NCI-H1417 treated with DMSO at 0.1 percent for 48 hours (cell line): Measurements from ENCODE around the gene YKT6.
A peak's percentile ranks its signal among the peaks of the same experiment; 100 is the strongest.
"Not testable (repeated sequence)": the region's sequence is repeated elsewhere in the genome, so short reads cannot be mapped to it uniquely, and the experiment has no call there.

ENCODE experiments used
- DNase-seq: peaks from one replicate; lab custom pipeline; 2025; lab: John Stamatoyannopoulos, UW

YKT6 gene

DNA sequence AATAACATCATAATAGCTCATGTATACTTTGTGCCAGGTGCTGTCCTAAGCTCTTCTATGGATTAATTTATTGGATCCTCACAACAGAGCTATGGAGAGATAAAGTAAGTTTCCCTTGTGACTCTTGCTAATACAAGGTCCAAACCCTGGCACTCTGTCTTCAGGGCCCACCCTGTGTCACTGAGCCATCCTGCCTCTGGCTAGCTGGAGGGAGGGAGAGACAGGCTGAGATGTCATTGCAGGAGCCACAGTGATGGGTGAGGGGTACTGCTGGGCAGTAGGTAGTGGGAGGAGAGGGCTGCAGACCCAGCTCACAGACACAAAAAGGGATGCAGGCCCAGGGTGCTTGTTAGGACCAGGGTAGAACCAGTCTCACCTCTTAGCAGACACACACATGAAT is 28.4 kb upstream of the YKT6 start:
- no peak for DNase-seq

DNA sequence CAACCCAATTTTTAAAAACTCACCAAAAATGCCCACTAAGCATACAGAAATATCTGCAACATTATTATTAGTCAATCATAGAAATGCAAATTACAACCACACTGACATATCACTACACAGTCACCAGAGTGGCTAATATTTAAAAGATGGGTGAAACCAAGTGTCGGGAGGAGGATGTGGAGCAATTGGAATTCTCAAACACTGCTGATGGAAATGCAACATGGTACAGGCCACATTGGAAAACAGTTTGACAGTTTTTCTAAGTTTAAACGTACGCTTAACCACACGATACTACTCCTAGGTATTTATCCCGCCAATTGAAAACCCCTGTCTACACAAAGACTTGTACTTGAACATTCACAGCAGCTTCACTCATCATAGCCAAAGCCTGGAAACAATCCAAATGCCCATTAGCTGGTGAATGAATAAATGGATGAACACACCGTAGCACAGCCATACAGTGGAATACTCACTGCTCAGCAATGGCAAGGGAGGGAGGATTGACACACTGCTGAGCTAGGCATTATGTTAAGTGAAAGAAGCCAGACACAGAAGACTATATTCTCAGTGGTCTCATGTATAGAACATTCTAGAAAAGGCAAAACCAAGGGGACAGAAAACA is 27.9 kb upstream of the YKT6 start:
- no peak for DNase-seq

- no peak for DNase-seq
These were observed 26.7 kb upstream of the YKT6 start for GRCh38 chr7:44173911-44174693.

GRCh38 chr7:44174694-44174948 is 26.2 kb upstream of the YKT6 start:
- not testable (repeated sequence) for DNase-seq

DNA sequence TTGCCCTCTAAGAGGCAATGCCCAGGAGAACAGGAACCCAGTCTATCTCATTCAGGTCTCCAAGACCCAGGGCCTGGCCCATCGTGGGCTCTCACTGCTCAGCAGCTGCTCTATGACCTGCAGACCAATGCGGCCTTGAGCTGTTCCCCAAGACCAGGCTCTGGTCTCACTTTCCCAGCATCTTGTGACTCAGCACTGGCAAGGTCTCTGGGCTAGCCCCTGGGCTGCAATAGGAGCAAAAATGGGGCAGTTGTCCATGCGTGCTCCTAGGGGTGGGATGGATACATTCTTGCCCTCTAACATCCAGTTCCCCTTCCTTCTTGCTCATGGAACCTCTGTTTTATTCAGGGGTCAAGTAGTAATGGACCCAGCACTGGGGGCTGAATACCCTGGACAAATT is 25.0 kb upstream of the YKT6 start:
- DNase-seq: no peak

GRCh38 chr7:44176486-44176885 is 24.3 kb upstream of the YKT6 start:
- no peak for DNase-seq

GRCh38 chr7:44177570-44178131 is 23.1 kb upstream of the YKT6 start:
- no peak for DNase-seq

- no peak for DNase-seq
These were observed 20.1 kb upstream of the YKT6 start for GRCh38 chr7:44180631-44181030.

DNA sequence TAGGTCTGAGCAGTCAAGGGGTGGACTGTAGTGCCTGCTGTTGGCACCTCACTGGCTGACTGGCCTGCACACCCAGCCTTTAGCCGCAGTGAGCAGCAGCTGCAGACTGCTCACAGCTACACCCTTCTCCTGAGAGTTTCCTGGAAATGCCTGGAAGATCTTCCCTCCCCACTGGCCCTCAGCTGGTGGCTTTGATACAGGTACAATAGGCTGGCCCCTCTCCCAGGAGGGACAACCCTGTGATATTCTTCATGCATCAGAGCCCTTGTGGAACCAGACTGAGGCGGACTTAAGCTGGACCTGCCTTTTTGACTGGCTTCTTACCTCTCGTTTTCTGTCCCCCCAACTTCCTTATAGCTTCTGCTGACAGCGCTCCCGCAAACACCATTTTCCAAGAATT is 18.0 kb upstream of the YKT6 start:
- no peak for DNase-seq

- no peak for DNase-seq
These were observed 17.4 kb upstream of the YKT6 start for GRCh38 chr7:44183386-44183785.

DNA sequence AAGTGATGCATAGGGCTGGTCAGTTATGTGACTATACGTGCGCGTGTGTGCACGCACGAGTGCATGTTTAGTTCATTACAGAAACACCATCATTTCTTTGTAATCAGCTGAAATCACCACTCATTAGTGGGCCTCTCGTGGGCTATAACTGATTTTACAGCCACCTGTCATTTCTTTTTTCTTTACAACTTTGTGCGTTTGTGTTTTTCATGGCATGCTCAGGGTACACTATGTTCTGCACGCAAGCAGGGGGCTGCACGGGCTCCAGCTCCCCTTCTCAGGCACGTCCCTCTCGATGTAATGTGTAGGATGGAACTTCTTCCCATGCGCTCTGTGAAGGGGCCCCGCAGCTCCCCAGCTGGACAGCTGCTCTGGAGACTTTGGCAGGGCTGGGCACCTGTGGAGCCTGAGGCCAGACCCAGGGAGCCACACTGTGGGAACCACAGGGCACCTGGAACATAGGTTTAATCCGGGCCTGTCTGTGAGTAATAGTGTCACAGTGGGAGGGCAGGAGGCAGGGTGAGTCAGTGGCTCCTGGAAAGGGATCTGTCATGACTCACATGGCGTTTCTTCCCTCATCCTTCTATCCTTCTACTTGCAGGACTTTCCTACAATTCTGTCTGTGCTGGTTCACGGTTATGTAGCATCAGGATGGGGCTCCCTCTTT is 16.4 kb upstream of the YKT6 start:
- DNase-seq: peak; percentile 64

DNA sequence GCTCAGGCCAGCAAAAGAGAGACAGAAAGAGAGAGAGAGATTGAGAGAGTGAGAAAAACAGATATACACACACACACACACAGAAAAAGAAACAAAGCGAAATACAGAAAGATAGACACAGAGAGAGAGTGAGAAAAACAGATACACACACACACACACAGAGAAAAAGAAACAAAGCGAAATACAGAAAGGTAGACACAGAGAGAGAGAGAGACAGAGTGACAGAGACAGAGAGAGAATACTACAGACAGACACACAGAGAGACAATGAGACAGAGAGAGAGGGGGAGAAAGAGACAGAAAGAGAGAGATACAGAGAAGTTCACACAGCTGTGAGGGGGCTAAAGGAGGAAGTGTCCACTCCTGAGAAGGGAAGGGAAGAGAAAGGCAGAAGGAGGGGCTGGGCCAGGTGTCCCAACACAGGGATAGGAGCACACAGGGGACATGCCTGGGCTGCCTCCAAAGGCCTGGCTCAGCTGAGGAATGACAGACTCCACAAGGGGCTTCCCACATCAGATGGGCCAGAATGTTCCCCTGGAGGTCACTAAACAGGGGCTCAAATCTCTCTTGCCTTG is 15.8 kb upstream of the YKT6 start:
- DNase-seq: no peak

DNA sequence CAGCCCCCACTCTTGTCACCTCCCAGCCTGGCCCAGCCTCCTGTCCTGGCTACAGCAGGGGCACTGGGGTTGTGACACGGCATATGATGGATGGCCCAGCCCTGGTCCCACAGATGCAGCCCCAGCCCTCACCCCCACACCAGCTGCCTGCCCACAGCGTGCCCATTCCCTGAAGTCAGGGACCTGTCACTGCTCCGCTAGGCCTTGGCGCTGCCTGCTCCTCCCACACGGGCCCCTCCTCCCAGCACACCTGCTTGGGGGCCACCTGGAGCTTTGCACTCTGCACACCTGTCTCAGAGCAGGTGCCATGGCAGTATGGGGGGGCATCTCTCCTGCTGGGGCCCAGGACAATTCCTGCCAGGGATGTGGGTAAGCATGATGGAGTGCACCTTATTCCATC is 15.0 kb upstream of the YKT6 start:
- no peak for DNase-seq

GRCh38 chr7:44186736-44187135 is 14.0 kb upstream of the YKT6 start:
- DNase-seq: no peak

DNA sequence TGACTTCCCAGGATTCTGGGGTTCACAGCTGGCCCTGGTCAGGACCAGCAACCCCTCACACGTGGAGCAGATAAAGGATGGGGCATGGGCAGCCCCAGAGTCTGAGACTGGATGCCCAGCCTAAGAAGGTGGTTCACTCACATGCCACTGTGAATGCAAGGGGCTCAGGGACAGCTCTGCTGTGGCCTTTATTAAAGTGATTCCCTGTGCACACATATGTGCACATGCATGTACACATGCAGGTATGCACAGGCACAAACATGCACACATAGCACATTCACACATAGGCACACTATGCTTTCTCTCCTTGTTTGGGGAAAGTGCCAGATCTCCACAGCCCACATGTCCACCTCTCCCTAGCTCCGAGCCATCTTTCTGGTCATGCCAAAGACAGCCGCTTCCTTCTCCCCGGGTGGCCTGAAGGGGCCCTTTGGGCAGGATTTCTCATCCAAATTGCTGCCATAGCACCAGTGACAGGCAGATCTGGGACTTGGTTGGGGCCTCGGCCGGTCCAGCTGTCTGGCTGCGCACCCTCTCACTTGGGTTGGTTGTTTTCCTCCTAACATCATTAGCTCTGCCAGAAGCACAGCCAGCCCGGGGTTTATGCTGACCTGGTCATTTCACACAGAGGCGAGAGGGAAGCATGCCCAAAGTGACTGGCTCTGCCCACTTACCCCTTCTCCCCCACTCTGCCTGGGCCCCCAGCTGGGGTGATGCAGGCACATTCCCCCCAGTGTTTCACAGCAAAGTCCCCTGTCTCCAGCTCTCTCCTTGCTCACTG is 13.0 kb upstream of the YKT6 start:
- DNase-seq: no peak

GRCh38 chr7:44188480-44189225 is 12.1 kb upstream of the YKT6 start:
- DNase-seq: no peak

DNA sequence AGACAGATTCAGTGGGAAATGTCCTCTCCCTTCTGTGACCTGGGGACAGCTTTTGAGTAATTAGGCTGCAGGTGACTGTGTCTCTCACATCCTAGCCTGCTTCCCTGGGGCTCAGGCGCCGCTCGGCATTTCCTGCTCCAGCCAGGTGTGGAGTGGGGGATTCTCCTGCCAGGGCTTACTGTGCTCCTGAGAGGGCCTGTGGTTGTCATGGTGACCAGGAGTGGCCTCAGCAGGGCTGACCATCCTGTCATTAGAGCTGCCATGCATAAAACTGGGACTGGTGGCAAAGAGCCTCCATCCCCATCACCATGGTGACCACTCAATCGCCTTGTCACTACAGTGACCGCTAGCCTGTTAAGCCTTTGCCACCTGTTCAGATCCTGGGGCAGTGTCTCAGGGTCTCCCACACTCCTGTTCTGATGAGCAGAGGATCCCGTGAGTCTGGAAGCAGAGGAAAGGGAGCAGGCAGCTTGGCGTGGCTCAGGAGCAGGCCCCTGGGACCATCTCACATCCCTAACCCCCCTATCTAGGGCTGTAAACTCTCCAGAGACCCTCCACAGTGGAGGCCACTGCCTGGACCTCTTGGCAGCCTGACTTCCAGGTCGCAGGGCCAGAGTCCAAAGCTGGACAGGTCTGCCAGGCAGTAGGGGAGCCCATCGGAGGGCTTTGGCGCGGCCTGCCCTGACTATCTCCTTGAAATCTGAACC is 11.3 kb upstream of the YKT6 start, which contains the start of gene GCK:
GCK (minus strand) TSS at position 154 of the 707 bp plus-strand sequence. CDS start 486 bp downstream, outside the sequence.
- peak; percentile 93 for DNase-seq

- DNase-seq: no peak
These were observed 10.5 kb upstream of the YKT6 start for GRCh38 chr7:44189993-44190872.

DNA sequence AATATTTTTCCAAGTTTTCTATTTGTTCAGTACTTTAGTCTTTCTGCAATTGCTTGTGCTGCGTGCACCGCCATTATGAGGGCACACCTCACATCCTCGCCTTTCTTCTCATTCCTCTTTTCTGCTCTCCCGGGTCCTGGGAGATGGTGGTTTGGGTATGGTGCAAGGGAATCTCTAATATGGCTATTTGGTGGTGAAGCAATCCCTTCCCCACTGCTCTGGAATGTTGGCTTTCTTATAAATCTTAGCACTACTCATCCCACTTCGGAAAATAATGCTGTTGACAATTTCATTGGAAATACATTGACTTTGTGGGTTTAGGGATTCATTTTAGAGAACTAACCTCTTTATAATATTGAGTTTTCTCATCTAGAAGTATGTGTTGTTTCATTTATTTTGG is 9.6 kb upstream of the YKT6 start:
- DNase-seq: no peak
